Large intestine (tissue), 3 donors: Measurements from ENCODE around the gene MYH11. TPM values are rescaled to one million over a fixed set of nuclear protein-coding genes. Genes with fewer than 3 reads are reported as not detected.

Source experiments
- DNase-seq, 2 donors: peaks; one replicate each; pipeline versions ENCODE4 v3.0.0 to v3.0.0-alpha.2; 2013
- H3K27ac ChIP-seq: one replicate; pipeline ENCODE4 v1.5.1; 2013; ENCODE audit warnings: low read length
- H3K27me3 ChIP-seq: 2 replicates; pipeline ENCODE4 v1.6.1; 2013; ENCODE audit warnings: low read length; ENCODE audit not compliant: control insufficient read depth, insufficient read depth
- H3K36me3 ChIP-seq: 2 replicates; pipeline ENCODE4 v1.6.1; 2013; ENCODE audit warnings: low read length; ENCODE audit not compliant: control insufficient read depth, insufficient read depth
- H3K4me1 ChIP-seq: one replicate; pipeline ENCODE4 v1.6.1; 2013; ENCODE audit warnings: low read length; ENCODE audit not compliant: control insufficient read depth, insufficient read depth
- H3K4me3 ChIP-seq: one replicate; pipeline ENCODE4 v1.5.1; 2013; ENCODE audit warnings: low read length
- H3K9me3 ChIP-seq: one replicate; pipeline ENCODE4 v1.6.1; 2013; ENCODE audit warnings: mild to moderate bottlenecking, low read depth, low read length, moderate library complexity; ENCODE audit not compliant: control insufficient read depth
- whole genome bisulfite sequencing: methylation state at CpG from one replicate; pipeline ENCODE4 v1.1.5; 2013; ENCODE audit warnings: low lambda C conversion rate; ENCODE audit not compliant: insufficient coverage; 5-methylcytosine and 5-hydroxymethylcytosine counted together
- polyA plus RNA-seq: library from polyadenylated mRNA; unstranded; fragments of 120-200 nt; gene quantifications from one replicate; pipeline ENCODE4 v1.2.1, GENCODE V29; 2013

Gene MYH11
- polyA plus RNA-seq, 1 donor = 401 TPM

DNA sequence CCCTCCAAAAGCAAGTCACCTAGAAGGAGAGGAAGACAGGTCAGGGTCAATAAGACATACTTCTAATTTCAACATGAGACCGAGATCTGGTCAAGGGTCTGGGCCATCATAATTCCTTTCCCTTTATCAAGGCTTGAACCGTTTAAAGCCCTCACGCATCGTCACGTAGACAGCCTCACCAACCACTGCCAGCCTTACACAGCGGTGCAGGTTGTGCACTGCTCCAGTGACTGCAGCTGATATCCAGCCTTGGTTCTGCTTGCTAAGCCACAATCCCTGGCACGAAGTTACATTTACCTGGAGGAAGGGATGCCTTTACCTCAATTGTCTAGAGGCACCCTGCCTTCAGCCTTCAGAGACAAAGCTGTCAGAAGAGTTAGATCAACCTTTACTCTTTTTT lies 85.1 kb downstream of the MYH11 start:
- no peak overlapping the region for H3K27ac ChIP-seq
- no CpG with 5 or more reads among the region's 7 CpGs for WGBS
- no peaks in the 10 kb centered on the region for H3K4me1 ChIP-seq
- DNase-seq = no peak
- no peaks in the 10 kb centered on the region for H3K27me3 ChIP-seq
- no peaks in the 10 kb centered on the region for H3K36me3 ChIP-seq
- no peak overlapping the region for H3K4me3 ChIP-seq
- H3K9me3 ChIP-seq = no peaks in the 10 kb centered on the region

DNA sequence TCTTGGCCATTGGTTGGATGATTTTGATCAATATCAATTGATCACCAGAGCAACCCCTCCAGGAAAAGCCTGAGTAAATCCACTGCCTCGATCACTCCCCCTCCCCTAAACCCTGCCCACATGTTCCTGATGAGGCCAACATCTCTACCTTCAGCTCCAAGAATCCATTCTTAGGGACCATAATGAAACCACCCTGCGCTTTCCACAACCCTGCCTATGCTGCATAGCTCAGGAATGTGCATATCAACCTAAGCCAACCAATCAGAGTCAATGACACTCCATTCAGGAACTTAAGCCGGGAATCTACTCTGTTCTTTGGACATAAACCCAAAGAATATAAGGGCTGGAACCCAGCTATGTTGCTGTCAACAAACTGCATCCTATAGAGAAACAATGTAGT lies 86.3 kb downstream of the MYH11 start:
- DNase-seq = no peak
- Histone ChIP-seq H3K4me3 (no peak overlapping the region), H3K36me3 (no peaks in the 10 kb centered on the region), H3K27ac (no peak overlapping the region), H3K4me1 (no peaks in the 10 kb centered on the region), H3K9me3 (no peaks in the 10 kb centered on the region), H3K27me3 (no peaks in the 10 kb centered on the region)
- WGBS = no CpG with 5 or more reads among the region's 3 CpGs

DNA sequence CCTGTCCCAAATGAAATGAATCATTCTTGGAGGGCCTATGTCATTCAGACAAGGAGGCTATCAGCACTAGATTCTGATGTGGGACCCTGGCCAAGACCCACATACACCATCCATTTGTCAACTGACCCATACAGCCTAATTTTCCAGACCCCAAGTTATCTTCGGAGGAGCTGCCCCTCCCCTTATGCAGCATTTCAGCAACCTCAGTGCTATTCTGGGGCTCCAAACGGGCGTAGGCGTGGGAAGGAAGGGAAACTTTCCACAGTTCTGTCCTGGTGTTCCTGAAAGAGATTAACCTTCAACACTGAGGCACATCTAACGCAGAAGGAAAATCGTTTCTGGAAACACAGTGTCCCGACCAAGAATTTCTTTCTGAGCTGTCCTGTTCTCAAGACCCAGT lies 86.7 kb downstream of the MYH11 start:
- H3K4me1 ChIP-seq = no peaks in the 10 kb centered on the region
- no peaks in the 10 kb centered on the region for H3K27me3 ChIP-seq
- H3K36me3 ChIP-seq = no peaks in the 10 kb centered on the region
- no peaks in the 10 kb centered on the region for H3K9me3 ChIP-seq
- WGBS = no CpG with 5 or more reads among the region's 7 CpGs
- DNase-seq = no peak
- H3K27ac ChIP-seq = no peak overlapping the region
- H3K4me3 ChIP-seq = no peak overlapping the region

DNA sequence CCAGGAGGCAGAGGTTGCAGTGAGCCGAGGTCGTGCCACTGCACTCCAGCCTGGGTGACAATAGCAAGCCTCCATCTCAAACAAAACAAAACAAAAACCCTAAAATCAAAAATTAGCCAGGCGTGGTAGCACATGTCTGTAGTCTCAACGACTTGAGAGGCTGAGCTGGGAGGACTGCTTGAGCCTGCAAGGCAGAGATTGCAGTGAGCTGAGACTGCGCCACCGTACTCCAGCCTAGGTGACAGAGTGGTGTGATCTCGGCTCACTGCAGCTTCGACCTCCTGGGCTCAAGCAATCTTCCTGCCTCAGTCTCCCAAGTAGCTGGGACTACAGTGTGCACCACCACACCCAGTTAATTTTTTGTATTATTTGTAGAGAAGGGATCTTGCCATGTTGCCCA lies 87.6 kb downstream of the MYH11 start:
- Histone ChIP-seq H3K36me3 (no peaks in the 10 kb centered on the region), H3K27ac (no peak overlapping the region)

DNA sequence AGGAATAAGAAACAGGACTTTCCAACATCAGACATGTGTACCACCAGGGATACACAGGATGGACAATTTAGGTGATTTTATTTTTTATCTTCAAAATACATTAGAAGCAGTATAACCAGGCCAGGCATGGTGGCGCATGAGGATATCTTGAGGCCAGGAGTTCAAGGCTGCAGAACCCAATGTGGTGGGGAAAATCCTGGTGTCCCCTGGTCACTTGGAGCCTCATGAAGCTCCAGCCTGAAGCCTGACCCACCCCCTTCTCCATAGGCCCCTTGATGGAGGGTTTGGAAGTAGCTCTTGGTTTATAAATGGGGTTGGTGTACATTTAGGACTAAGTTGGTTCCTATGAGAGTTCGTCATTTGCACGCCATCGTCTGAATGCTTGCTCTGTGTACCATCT lies 88.6 kb downstream of the MYH11 start:
- no peaks in the 10 kb centered on the region for H3K4me1 ChIP-seq
- no peaks in the 10 kb centered on the region for H3K9me3 ChIP-seq
- H3K4me3 ChIP-seq = no peak overlapping the region
- no peaks in the 10 kb centered on the region for H3K27me3 ChIP-seq
- no peaks in the 10 kb centered on the region for H3K36me3 ChIP-seq
- whole genome bisulfite sequencing = 100% methylated on average over 3 of the region's 4 CpGs
- no peak overlapping the region for H3K27ac ChIP-seq
- no peak for DNase-seq

More for the DNA sequence above, 87.6 kb downstream of the MYH11 start:
- no peak for DNase-seq
- H3K9me3 ChIP-seq = no peaks in the 10 kb centered on the region
- no peaks in the 10 kb centered on the region for H3K27me3 ChIP-seq
- no peaks in the 10 kb centered on the region for H3K4me1 ChIP-seq
- no peak overlapping the region for H3K4me3 ChIP-seq
- WGBS = 40% methylated on average over 1 of the region's 8 CpGs

DNA sequence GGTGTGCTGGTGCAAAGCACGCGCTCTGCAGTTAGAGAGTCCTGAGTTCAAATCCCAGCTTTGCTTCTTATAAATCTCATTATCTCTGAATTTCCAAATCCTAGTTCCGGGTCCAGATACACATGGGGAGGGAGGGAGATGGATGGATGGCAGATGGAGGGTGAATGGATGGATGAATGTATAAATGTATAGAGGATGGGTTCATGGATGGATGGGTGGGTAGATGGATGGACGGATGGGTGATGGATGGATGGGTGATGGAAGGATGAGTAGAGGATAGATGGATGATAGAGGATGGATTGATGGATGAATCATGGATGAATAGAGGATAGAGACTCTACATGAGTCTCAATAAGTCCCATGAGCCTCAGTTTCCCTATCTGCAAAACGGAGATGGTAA lies 89.9 kb downstream of the MYH11 start:
- no peak for DNase-seq
- no peaks in the 10 kb centered on the region for H3K9me3 ChIP-seq
- H3K4me3 ChIP-seq = no peak overlapping the region
- H3K27ac ChIP-seq = no peak overlapping the region
- H3K36me3 ChIP-seq = peaks cover 2% of the 10 kb centered on the region
- no peaks in the 10 kb centered on the region for H3K27me3 ChIP-seq
- no peaks in the 10 kb centered on the region for H3K4me1 ChIP-seq
- 100% methylated on average over 2 of the region's 5 CpGs for WGBS

DNA sequence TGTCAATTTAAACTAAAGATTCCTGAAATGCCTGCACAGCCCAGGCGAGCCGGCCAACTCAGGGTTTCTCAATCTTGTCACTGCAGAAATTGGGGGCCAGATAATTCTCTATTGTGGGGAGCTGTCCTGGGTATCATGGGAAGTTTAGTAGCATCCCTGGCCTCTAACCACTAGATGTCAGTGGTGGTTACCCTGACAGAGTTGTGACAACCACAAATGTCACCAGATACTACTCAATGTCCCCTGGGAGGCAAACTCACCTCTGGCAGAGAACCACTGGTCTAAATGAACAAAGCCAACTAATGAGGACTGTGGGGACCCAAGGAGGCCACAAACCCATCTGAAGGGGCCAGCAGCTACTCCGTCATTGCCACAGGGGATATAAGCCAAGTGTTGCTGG lies 90.9 kb downstream of the MYH11 start:
- H3K4me3 ChIP-seq = no peak overlapping the region
- peak; percentile 10 to 12 for DNase-seq
- H3K27me3 ChIP-seq = no peaks in the 10 kb centered on the region
- H3K9me3 ChIP-seq = no peaks in the 10 kb centered on the region
- WGBS = no CpG with 5 or more reads among the region's 3 CpGs
- H3K36me3 ChIP-seq = peaks cover 2% of the 10 kb centered on the region
- H3K4me1 ChIP-seq = no peaks in the 10 kb centered on the region
- H3K27ac ChIP-seq = no peak overlapping the region

DNA sequence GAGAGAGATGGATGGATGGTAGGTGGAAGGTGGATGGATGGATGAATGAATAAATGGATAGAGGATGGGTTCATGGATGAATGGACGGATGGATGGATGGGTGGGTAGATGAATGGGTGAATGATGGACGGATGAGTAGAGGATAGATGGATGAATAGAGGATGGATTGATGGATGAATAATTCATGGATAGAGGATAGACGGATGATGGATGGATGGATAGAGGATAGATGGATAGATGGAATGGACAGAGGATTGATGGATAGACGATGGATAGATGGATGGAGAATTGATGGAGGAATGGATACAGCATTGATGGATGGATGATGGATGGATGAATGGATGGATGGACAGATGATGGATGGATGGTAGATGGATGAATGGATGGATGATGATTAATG lies 91.7 kb downstream of the MYH11 start:
- H3K4me3 ChIP-seq = no peak overlapping the region
- 91% methylated on average over 4 of the region's 4 CpGs for WGBS
- H3K27ac ChIP-seq = no peak overlapping the region
- no peak for DNase-seq
- H3K27me3 ChIP-seq = no peaks in the 10 kb centered on the region
- H3K9me3 ChIP-seq = no peaks in the 10 kb centered on the region
- no peaks in the 10 kb centered on the region for H3K4me1 ChIP-seq
- peaks cover 2% of the 10 kb centered on the region for H3K36me3 ChIP-seq

DNA sequence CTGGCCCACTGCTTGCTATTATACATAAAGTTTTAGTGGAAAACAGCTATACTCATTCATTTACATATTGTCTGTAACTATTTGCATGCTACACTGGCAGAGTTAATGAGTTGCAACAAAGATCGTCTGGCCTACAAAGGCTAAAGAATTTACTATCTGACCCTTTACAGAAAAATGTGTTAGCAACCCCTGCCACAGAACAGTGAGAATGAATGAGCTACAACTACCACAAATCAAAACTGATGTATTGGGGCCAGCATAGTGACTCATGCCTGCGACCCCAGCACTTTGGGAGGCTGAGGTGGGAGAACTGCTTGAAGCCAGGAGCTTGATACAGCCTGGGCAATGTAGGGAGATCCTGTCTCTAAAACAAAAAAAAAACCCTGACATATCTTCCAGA lies 92.7 kb downstream of the MYH11 start:
- Histone ChIP-seq H3K27me3 (no peaks in the 10 kb centered on the region), H3K4me1 (no peaks in the 10 kb centered on the region), H3K36me3 (peaks cover 2% of the 10 kb centered on the region), H3K4me3 (no peak overlapping the region), H3K27ac (no peak overlapping the region), H3K9me3 (no peaks in the 10 kb centered on the region)
- DNase-seq = no peak
- 0% methylated on average over 1 of the region's 2 CpGs for WGBS

DNA sequence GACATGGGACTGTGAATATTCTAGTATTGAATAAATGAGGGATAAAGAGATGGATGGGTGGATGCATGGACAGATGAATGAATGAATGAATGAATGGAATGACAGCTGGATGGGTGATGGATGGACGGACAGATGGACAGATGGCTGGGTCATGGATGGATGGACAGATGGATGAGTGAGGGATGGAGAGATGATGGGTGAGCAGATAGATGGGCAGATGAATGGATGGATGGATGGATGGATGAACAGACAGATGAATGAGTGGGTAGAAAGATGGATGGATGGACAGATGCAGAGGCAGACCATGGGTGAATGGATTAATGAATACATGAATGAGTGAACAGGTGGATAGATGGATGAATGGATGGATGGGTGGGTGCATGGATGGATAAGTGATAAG lies 96.7 kb downstream of the MYH11 start:
- Histone ChIP-seq H3K4me3 (no peak overlapping the region), H3K27ac (no peak overlapping the region), H3K4me1 (no peaks in the 10 kb centered on the region), H3K9me3 (no peaks in the 10 kb centered on the region), H3K27me3 (no peaks in the 10 kb centered on the region), H3K36me3 (peaks cover 2% of the 10 kb centered on the region)
- DNase-seq = no peak
- WGBS = 100% methylated on average over 1 of the region's 1 CpG

DNA sequence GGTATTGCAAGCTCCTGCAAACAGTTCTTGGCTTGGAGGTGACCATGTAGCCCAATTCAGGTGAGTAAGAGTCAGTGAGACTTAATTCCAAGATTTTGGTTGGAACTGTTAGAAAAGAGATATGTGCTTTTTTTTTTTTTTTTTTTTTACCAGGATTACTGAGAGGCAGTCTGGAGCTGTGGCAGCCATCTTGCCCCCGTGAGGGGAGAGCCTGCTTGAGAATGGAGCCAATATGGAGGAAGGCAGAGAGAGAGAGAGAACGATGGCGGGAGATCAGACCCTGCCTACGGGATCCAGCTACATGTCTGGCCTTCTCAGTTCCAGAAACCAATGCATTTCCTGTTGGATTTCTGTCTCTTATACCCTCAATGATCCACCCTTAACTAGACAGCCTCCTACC lies 97.8 kb downstream of the MYH11 start:
- no peak overlapping the region for H3K27ac ChIP-seq
- no CpG with 5 or more reads among the region's 4 CpGs for WGBS
- peaks cover 2% of the 10 kb centered on the region for H3K36me3 ChIP-seq
- DNase-seq = no peak
- H3K9me3 ChIP-seq = no peaks in the 10 kb centered on the region
- H3K27me3 ChIP-seq = no peaks in the 10 kb centered on the region
- H3K4me1 ChIP-seq = no peaks in the 10 kb centered on the region
- H3K4me3 ChIP-seq = no peak overlapping the region
